GM19193 (cell line): ENCODE results near the gene ZDHHC8.

Experiments used
- POLR2A ChIP-seq: IDR thresholded peaks from 4 replicates; pipeline ENCODE4 v1.6.1; 2011; ENCODE audit not compliant: insufficient read depth, insufficient read length; ENCODE audit errors: extremely low read depth

Gene ZDHHC8

GRCh38 chr22:20128902-20129746, 2.5 kb upstream of the ZDHHC8 start:
- TF ChIP-seq POLR2A, result no peak

DNA sequence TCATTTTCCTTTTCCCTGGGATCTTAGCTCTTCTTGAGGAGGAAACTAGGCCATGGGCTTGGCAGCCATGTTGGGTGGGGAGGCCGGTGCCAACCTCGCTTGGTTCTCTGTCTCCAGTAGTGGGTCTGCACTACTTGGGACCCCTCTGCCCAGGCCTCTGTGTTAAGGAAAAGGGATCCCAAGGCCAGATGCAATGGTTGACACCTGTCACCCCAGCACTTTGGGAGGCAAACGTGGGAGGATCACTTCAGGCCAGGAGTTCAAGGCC, 1.9 kb upstream of the ZDHHC8 start:
- TF ChIP-seq POLR2A, result no peak

GRCh38 chr22:20130319-20130718, 1.3 kb upstream of the ZDHHC8 start:
- TF ChIP-seq POLR2A, result no peak

DNA sequence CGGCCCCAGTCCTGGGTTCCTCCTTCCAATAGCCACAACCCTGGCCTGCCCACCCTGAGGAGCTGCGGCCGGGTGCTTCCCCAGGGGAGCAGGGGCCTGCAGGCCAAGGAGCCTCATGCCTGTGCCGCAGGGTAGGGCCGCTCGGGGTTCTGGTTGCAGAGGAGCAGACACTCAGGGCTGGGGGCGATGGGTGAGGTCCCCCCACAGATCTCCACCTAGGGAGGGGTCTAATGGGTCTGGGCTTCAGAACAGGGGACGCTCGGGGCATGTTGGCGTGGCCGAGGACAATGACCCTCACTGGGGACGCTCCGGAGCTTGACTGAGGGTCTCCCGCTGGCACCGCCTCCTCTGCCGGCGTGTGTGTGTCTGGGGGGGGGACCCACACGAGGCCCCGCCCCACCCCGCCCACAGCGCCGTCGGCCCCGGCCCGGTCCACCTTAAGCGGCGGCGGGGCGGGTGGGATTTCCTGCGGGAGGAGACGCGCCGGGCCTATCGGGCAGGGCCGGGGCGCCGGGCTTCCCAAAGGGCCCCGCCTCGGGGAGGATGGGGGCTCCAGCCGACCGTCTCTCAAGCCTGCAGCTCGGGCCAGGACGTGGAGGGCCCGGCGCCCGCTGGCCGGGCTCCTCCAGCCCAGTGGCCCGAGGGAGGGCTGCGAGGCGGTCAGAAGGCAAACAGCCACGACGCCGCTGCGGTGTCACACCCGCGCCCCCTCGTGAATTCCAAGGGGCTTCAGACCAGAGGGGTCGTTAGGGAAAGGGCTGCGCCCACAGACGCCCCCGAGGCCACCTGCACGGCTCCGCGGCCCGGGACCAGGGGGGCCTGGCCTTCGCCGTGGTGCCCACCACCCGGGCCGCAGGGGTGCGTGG, 640 bp upstream of the ZDHHC8 start:
- TF ChIP-seq POLR2A, result no peak

DNA sequence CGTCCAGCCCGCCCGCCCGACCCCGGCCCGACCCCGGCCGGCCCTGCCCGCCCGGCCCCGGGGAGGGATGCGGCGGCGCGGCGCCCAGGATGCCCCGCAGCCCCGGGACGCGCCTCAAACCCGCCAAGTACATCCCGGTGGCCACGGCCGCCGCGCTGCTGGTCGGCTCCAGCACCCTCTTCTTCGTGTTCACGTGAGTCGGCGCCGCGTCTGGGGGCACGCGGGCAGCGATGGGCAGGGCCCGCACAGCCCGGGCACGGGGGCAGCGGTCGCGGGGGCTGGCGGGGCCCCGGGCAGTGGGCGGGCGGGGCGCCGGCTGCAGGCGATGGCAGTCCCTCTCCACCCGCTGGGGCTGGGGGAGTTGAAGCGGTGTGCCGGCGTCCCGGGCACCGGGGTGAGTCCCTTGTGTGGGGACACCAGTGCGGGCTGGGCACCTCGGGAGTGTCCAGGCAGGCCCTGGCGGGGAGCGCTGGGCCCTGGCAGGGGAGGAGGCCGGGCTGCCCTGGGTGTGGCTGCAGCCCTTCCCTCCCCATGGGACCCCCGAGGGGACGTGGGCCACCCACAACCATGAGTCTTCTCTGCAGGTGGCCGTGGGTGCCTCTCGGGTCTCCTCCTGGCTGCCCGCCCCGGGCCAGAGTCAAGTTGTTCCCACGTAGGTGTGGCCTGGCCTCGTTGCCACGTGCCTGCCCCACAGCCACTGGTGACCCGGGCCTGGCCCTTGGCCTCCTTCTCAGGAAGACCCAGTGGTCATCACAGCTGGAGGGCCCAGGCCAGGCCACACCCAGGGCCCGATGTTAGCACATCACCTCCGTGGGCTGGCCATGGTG, 468 bp downstream of the ZDHHC8 start:
- TF ChIP-seq POLR2A, result no peak

GRCh38 chr22:20132686-20133246, 1.2 kb downstream of the ZDHHC8 start:
- TF ChIP-seq POLR2A, result no peak

DNA sequence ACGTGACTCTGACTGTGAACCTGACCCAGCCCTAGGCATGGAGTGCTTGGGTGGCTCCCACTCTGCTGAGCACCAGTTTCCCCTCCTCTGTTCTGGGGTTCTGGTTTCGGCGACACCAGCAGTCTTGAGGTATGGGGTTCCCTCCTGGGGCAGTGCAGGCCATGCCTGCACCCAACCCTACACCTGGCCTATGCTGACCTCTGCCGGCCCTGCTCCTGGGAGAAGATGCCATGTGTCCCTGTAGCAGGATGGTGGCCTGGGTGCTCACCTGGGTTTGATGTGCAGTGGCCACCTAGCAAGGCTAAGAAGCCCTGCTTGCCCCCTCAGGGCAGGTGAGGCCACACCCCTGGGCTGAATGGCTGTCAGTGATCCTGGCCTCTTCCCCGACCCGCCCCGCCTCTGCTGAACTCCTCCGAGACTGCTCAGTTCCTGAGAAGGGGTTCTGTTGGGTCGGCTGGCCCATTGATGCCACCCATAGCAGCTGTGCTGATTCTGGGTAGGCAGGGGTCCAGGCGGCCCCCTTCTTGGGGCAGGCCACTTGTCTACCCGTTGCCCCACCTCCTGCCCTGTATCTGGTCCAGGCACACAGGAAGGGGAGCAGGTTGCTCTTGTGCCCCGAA, 2.4 kb downstream of the ZDHHC8 start:
- TF ChIP-seq POLR2A, result no peak

DNA sequence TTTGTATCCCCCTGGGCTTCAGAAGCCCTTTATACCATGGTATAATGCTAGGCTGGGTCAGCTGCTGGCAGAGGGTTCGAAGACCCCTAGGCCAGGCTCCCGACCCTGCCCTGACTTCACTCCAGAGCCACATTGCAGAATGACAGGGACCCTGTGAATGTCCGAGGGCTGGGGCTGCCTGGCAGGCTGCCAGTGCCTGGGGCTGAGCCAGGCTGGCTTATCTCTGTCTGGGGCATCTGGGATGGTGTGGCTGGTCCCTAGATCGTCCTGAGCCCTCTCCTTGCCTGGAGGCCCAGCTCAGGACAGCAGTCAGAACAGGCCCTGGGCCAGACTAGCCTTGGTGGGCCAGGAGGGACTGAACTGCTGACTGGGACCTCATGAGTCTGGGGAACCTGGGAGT, 3.7 kb downstream of the ZDHHC8 start:
- no peak for TF ChIP-seq POLR2A

- TF ChIP-seq POLR2A, result no peak
Observed at GRCh38 chr22:20135806-20136602, 4.4 kb downstream of the ZDHHC8 start.

- TF ChIP-seq POLR2A, result no peak
Observed at GRCh38 chr22:20136603-20136873, 4.9 kb downstream of the ZDHHC8 start.

DNA sequence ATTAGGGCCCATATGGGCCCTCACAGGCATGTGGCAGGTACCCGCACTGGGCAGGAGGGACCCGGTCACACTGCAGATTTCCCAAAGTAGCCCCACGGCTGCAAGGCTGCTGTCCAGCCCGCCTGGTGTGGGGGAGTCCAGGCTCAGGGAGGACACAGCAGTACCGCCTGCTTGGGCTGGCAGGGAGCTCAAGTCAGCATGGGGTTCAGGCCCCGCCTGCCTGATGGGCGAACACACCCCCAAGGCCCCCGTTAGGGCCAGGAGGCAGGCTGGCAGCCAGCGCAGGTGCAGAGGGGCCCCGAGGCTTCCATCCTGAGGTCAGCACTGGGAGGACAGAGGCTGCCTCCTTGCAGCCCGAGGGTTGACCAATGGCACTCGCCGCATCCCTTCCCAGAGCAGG, 5.5 kb downstream of the ZDHHC8 start:
- no peak for TF ChIP-seq POLR2A

DNA sequence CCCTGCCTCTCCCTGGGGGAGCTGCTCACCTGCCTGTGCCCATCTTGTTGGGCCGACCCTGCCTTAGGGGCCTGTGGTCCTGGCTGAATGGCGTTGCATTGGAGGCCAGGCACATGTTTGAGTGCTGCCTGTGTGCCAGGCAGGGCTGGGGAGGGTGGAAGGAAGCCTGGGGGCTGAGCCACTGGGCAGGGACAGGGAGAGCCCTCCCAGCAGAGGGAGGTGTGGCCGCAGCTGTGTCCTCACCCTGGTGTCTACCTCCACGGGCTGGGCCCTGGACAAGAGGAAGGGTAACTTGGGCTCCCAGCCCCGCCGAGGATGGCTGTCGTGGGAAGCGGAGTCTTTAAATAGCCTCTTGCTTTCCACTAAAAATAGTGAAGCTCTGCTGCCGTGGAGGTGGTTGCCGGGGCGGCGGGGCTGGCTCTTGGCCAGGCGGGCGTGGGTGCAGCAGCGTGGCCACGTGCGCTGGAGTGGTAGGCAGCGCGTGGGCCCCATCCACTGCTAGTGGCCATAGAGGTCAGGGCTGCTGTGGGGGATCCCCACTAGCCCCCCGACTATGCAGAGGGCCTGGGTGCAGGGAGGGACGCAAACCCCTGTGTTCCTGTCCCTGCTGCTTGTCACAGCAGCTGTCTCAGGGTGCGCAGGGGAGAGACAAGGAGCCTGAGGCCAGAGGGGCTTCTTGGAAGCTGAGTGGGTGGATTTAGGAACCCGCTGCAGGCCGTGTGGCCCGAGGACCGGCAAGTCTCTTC, 6.2 kb downstream of the ZDHHC8 start:
- TF ChIP-seq POLR2A, result no peak

GRCh38 chr22:20138417-20138738, 6.8 kb downstream of the ZDHHC8 start:
- no peak for TF ChIP-seq POLR2A
